Raji (cell line): ENCODE data around the gene PLEKHM2.

Experiments used
- POLR2A ChIP-seq: IDR thresholded peaks from 2 replicates; pipeline ENCODE4 v1.6.1; 2011; ENCODE audit warnings: low read depth, low read length, control low read depth; ENCODE audit not compliant: insufficient read depth

The PLEKHM2 gene

DNA sequence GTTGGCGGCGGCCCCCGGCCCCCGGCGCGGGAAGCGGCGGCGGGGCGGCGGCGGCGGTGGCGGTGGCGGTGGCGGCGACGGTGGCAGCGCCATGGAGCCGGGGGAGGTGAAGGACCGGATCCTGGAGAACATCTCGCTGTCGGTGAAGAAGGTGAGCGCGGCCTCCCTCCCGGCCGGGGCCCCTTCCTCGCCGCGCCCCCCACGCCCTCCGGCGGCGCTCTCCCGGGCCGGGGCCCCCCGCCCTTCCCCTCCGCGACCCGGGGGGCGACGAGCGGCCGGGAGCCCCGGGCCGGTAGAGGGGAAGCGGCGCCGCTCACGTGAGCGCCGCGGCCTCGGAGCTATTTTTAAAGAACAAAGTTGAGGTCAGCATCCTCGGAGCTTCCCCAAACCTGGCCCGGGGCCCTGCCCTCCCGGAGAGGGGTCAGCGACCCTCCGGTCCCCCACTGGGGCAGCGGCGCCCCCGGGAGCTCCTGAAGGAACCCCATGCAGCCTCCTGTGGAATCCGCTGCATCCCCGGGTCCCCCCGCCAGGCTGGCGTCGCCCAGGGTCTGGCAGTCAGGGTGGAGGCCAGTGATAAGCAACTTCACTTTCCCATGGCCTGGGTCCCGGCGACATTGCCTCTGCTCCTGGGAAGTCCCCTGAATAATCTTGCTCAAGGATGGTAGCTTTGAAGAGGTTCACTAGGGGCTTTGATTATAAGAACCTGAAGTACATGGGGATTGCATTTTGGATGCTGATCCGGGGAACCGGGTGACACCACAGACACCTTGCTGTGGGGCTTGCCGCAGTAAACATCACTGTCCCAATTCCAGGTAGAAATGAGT is 560 bp downstream of the PLEKHM2 start:
- TF ChIP-seq POLR2A: no peak

DNA sequence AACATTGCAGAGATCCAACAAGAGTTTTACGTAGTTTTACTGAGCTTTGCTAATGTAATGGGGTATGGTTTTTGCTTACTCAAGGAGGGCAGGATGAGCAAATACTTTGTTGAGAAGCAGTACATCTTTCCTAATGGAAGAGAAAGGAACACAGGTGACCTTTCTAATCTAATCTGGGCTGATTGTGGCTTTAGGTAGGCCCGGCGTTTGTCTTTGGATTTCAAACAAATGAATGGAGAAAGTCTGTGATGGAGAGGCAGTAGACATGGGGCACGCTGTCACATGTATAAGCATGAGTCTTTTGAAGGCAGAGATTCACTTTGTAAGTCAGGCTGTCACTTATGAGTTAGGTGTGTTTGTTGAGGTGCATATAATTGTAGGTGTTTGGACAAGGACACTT is 1.7 kb downstream of the PLEKHM2 start:
- TF ChIP-seq POLR2A: no peak

DNA sequence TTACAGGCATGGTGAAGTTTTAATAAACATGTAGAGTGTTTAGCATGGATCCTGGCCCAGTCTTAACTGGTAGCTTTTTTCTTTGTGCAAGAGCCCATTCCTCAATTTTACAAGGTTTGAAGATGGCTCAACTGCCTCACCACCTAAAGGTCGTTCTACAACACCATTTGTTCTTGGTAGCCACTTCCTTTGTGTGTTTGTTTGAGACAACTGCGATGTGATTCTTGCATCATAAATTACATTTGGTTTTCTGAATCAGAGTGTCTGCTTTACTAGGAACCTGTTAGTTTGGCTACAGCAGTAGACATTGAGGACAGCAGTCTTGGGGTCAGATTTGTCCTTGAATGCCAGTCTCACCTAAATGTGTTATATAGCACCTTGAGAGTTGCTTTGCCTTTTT is 3.3 kb downstream of the PLEKHM2 start:
- no peak for TF ChIP-seq POLR2A

DNA sequence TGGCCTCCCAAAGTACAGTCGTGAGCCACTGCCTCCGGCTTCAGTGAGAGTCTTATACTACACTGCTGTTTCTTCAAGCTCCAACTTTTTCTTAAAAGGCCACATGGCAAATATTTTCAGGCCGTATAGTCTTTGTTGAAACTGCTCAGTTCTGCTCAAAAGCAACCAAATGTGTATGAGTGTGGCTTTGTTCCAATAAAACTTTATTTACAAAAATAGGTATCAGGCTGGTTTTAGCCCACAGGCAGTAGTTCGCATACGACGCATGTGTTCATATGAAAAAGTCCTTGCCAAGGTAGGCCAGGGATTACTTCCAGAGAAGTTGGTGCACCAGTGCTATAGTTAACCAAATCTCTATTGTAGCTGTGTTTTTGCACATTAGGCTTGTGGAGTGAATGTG is 6.2 kb downstream of the PLEKHM2 start:
- no peak for TF ChIP-seq POLR2A

DNA sequence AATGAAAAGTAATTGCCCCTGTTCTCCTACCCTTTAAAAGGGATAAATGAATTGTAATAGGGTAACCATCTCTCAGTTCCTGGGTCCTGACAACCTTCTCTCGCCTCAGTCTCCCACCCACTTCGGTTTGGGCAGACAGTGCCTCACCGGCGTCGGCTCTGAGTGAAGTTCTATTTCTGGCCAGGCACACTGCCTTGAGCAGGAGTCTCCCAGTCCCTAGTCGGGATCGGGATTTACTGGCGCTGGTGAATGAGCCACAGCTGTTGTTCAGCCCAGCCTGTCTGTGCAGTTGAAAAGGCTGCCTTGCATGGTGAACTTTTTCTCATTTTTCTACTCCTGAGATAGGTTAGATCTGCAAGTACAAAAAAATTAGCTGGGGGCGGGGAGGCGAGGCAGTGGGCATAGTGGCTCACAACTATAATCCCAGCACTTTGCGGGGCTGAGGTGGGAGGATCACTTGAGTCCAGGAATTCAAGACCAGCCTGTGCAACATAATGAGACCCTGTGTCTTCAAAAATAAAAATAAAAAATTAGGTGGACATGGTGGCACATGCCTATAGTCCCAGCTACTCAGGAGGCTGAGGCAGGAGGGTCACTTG is 7.4 kb downstream of the PLEKHM2 start:
- TF ChIP-seq POLR2A: no peak

DNA sequence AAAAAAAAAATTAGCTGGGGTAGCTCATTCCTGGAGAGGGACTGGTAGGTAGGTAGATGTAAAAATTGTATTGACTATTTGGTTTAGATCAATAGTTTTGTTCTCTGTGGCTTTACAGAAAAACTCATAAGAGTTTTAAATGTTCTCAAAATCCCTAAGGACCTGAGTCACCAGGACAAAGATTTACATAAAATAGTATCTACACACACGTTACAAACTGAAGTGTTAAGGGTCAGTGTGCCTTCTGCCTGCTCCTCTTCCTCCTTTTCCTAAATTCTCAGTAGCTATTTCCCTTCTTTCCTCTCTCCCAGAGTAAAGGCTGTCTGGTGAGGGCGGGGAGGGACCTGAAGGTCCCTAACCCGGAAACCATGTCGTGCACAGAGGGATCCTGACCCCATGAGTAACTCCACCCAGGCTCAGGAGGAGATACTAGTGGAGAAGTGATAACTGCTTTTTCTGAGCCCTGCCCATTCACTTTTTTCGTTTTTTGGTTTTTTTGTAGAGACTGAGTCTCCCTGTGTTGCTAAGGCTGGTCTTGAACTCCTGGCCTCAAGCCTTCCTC is 8.1 kb downstream of the PLEKHM2 start:
- TF ChIP-seq POLR2A: no peak

DNA sequence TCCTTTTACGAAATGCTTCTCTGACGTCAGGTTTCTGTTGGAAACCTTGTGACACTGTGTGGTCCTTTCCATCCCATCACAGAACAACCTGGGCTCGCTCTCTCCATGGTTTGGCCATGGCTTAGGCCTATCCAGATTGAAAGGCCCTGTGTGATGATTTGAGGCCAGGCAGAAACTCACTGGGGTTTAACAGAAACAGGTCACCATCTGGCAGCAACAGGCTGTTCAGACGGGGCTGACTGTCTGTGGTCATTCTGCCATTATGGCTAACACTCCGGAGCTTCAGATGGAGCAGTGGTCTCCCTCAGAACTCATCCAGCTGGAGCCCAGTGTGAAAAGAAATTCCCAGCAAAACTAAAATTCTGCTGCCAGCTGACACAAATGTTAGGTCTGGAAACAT is 9.3 kb downstream of the PLEKHM2 start:
- TF ChIP-seq POLR2A: no peak

DNA sequence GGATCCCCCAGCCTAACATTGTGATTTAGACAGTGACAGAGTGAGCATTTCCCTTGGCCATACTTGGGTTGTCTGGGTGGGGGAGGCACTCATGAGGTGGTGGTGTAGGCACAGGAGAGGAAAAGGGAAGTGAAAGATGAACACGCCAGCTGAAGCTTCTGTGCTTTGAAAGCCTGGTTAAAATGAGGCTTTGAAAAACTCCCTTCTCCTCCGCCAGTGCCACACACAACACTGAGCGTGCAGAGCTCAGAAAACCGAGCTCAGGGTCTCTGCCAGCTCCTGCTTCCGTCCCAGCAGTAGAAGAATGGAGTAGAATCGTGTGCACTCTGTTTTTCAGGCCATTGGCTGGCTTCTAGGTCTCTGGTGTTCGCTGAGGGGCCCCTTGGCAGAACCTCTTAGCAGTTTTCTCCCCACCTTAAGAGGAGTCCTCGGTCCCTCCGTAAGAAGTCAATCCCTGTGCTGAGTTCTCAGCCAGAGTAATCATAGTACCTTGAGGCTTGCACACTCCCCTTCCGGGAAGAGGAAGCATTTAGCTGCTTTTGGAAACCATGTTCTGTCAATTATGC is 12.9 kb downstream of the PLEKHM2 start:
- TF ChIP-seq POLR2A: peak; percentile 49

DNA sequence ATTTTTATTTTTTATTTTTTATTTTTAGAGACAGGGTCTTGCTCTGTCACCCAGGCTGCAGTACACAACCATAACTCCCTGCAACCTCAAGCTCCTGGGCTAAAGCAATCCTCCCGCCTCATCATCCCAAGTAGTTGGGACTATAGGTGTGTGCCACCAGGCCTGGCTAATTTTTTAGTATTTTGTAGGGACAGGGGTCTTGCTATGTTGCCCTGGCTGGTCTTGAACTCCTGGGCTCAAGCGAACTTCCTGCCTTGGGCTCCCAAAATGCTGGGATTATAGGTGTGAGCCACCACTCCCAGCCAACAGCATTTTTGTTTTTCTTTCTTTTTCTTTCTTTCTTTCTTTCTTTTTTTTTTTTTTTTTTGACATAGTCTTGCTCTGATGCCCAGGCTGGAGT is 14.1 kb downstream of the PLEKHM2 start:
- TF ChIP-seq POLR2A: no peak

DNA sequence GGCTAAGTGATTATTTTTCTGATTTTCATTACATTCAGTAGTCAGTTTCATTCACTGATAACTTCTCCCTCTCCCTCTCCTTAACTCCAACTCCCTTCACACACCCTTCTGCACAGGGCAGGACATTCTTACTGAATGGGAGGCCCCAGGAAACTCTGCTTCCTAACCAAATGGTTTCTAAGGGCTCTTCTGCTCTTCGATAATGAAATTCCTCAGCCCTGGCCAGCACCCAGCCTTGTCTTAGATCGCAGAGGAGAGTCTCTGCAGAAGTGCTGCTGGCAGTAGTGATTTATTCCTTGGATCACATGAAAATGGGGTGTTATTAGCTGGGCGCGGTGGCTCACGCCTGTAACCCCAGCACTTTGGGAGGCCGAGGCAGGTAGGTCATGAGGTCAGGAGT is 16.4 kb downstream of the PLEKHM2 start:
- TF ChIP-seq POLR2A: no peak

DNA sequence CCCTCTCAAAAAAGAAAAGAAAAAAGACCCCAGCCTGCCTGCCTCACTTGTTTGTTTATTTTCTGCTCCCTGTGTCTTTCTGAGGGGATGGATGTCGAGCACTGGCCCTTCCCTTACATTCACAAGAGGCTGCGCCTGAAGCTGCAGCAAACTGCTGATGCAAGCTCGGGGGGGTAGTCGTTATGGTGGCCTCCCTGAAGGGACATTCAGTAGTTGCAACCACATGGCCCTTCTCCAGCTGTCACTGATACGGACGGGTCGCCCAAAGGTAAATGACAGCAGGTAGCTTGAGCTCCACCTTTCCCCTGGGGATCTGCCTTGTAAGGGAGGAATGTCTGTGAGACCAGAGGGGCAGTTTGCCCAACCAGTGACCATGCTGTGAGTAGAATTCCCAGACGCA is 17.7 kb downstream of the PLEKHM2 start:
- TF ChIP-seq POLR2A: no peak

DNA sequence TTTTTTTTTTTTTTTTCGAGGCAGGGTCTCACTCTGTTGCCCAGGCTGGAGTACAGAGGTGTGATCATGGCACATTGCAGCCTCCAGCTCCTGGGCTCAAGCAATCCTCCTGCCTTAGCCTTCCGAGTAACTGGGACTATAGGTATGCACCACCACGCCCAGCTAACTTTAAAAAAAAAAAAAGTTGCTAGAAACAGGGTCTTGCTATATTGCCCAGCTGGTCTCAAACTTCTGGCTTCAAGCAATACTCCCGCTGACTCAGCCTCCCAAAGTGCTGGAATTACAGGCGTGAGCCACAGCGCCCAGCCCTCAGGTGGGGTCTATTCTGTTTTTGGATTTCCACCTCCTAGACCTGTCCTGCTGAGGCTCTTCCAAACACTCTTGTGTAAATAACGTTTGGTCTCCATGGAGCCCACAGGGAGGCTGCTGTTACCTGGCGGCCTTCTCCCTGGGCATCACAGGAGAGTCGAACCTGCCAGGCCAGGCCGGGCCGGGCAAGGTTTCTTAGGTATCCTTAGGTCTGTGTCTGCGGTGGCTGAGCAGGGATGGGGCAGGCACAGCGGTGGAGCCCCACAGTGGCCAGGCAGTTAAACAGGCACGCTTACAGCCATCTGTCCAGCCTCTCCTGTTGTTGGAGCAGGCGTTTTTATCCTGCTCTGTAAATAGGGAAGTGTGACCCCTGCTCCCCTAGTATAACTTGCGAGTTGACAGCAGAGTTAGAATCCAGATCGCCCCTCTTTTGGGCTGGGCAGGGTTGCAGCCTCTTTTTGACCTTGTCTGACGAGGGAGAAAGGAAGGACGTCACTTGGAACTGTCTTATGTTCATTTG is 18.8 kb downstream of the PLEKHM2 start:
- TF ChIP-seq POLR2A: no peak

DNA sequence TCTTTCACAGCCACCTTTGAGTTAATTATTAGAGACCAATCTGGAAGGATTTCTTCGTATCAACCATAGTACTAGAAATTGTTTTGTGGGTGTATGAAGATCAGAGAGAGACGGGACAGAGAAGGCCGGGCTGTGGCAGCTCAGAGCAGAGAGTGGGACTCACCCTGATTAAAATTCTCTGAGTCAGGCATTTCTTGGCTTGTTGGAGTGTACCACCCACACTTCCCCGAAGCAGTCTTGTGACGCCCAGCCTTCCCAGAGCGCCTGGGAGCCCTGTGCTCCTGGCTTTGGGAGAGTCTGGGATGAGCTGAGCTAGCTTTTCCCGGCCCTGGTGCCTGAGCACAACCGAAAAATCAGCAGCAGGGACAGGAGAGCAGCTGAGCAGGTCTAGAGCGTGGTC is 19.4 kb downstream of the PLEKHM2 start:
- TF ChIP-seq POLR2A: no peak

DNA sequence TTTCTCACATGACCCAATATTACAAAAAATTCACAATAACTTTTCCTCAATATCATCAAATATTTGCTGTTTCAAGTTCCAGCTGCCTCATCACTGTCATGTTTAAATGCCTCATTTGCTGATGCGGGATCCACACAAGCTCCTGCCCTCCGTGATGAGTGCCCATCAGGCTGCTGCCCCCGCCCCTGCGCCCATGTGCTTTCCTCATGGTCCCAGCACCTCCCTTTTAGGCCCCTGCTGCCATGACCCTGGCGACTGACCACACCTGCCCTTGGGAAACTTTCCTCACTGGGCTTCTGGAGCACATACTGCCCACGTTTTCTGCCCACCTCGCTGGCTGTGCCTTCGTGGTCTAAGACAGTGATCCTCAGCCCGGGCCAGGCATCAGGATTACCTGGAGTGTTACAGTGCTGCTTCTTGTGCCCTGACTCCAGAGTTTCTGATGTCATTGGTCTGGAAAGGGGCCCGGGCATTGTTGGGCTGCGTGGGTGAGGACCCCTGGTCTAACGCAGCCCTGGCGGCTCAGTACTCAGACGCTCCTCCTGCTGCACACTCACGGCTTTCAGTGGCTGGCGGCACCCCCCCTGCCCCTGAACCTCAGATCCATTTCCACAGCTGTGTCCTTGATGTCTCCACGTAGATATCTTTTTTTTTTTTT is 20.5 kb downstream of the PLEKHM2 start:
- no peak for TF ChIP-seq POLR2A

DNA sequence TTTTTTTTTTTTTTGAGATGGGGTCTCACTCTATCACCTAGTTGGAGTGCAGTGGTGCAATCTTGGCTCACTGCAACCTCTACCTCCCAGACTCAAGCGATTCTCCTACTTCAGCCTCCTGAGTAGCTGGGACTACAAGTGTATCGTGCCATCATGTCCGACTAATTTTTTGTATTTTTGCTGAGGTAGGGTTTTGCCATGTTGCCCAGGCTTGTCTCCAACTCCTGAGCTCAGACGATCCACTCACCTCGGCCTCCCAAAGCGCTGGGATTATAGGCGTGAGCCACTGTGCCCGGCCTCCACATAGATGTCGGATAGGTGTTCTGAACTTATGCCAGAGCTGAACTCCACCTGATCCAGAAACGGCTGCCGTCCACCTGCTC is 21.1 kb downstream of the PLEKHM2 start:
- no peak for TF ChIP-seq POLR2A
